A204.1 (cell line): ENCODE results near the gene HOXB5.

Experiments
- FAIRE-seq: peaks from 2 replicates; lab custom pipeline; 2012; peaks lifted over from hg19 to GRCh38; lab: Jason Lieb, UNC

HOXB5 gene

DNA sequence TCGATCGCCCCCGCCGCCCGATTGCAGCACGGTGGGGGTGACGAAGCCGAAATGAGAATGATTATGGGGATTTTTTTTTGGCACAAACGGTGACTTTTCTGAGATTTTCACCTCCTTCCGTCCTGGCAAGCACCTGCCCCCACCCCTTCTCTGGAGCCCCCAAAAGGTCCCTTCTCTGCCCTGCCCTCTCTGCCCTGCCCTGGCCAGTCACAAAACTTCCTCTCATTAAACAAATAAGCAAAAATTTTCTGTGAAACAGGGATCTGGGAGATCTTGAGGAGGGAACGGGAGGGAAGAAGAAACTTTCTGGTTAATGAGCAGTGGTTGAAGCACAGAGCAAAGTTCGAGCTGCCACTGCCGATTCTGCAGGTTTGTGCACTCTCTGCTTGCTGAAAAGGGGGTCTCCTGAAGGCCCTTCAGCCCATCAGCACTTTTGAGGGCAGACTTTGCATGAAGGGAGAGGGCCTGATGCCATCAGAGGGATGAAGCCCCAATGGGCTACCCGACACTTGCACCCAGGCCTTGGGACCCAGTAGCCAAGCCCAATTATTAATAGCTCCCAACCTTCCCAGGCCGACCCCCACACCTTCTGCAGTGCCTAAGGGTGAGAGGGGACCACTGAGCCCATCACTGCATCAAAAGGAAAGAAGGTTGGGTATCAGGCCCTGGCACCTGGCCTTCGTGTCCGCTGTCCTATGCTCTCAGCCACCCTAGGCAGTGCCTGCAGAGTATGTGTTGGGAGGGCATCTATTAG lies 22.6 kb upstream of the HOXB5 start:
- no peak for FAIRE-seq

DNA sequence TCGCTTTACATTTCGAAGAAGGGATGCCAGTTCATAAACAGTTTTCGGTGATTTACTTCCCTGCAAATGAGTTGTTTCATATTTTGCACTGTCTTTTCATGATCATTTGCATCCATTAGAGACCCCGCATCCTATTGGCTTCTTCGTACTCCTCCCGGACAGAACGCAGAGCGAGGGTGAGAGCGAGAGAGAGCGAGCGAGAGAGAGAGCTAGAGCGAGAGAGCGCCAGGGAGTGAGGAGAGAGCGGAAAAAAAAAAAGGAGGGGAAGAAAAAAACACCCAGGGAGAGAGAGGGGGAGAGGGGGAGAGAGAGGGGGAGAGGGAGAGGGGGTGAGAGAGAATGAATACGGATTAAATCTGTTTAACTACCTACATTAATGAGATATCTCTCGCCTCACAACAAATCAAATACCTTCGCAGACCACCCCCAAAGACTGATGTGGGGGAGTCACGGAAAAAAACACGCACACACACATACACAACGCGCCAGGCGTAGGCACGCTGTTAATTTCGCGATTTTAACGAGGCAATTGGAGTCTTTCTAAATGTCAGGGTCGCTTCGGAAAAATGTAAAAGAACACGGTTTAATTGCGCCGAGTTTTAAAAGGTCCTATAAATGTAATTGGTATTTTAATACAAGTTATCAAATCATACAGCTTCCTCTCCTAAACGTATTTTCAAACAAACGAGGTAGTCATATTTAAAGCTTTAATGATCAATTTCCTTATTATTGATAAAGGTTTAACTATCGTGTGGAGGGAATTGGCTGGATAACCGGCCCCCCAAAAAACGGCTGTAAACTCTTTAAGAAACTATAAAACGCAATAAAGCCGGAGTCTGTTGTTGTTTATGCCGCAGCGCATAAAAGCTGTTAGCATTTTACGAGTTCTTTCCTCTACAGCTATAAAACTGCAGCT lies 21.7 kb upstream of the HOXB5 start, which contains the start of gene HOXB8:
HOXB8 (minus strand) TSS at position 246 of the 916 bp plus-strand sequence. CDS start 588 bp downstream, outside the sequence.
- no peak for FAIRE-seq

DNA sequence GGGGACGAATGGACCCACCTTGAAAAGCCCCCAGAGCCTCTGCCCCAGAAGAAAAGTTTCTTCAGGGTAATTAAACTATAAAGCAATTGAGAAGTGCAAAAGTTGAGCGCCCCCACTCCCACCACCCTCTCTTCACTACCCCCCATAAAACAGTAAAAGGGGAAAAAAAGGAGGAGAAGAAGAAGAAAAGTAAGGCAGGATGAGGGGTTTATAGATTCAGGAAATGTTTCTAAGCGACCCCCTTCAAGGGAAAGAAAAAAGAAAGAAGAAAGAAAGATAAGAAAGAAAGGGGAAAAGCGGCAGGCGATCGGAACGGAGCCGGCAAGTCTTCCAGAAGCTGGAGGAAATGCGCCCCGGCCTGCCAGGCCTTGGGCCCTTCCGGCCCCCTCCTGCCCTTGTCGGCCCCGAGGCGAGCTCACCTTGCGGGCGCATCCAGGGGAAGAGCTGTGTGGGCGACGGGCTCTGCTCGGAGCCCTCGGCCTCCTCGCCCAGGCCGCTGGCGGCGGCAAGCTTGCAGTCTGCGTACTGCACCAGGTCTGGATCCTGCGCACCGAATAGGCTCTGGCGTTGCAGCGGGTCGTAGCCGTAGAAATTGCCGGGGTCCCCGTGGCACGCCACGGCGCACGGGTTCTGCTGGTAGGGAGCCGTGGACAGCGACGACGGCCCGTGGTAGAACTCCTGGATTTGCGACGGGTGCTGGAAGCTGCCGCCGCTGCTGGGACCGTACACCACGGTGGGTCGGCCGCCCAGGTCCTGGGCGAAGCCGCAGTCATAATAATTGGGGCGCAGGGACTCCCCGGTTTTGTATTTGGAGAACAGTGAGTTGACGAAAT lies 20.5 kb upstream of the HOXB5 start:
- no peak for FAIRE-seq

- no peak for FAIRE-seq
Measured at GRCh38 chr17:48612854-48613691, 19.5 kb upstream of the HOXB5 start.

DNA sequence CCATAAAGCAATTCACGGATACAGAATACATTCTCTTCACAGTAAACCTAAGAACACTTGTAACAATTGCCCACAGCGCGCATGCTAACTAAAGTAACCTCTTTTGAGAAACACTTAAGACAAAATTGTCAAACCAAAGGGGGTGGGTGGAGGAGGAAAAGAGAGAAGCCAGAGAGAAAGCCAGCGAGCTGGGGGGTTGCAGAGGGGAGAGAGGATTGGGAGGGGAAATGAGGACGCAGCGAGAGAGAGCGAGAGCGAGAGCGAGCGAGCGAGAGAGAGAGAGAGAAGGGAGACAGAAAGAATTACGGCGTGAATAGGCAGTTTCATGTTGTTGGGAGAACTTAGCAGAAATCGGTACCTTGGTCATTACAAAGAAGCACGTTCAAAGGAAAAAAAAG lies 18.9 kb upstream of the HOXB5 start:
- FAIRE-seq: no peak

GRCh38 chr17:48611681-48612455 lies 18.3 kb upstream of the HOXB5 start:
- no peak for FAIRE-seq

GRCh38 chr17:48611213-48611612 lies 17.6 kb upstream of the HOXB5 start:
- no peak for FAIRE-seq

GRCh38 chr17:48610282-48611211 lies 17.0 kb upstream of the HOXB5 start, which contains the start of gene HOXB7:
TSS of gene HOXB7 (minus strand) at chr17:48611017. CDS start at chr17:48610918, 99 bp downstream.
- FAIRE-seq: peak; percentile 80

DNA sequence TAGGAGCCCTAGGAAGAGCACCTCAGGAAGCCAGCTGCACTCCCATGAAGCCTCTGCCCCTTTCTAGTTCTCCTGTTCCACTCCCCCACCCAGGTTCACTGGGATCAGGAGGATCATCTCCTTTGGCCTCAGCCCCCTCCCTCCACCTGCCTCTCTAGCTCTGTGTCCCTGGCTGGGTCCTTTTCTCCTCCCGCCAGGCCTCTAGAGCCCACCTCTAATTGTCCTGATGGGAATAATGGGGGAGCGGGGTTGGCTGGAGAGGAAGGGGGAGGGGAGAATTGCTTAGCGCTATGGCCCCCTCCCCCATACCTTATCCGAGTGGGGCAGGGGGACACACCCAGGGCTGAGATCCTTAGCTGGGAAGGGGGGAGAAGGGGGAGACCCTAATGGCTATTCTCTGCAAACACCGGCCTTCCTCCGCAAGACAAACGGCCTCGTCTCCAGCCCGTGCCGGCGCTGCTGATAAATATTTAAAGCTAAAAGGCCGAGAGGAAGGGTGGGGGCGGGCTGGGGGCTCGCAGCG lies 16.2 kb upstream of the HOXB5 start:
- no peak for FAIRE-seq

- no peak for FAIRE-seq
Measured at GRCh38 chr17:48609033-48609432, 15.5 kb upstream of the HOXB5 start.

- FAIRE-seq: no peak
Measured at GRCh38 chr17:48608494-48608834, 14.9 kb upstream of the HOXB5 start.

DNA sequence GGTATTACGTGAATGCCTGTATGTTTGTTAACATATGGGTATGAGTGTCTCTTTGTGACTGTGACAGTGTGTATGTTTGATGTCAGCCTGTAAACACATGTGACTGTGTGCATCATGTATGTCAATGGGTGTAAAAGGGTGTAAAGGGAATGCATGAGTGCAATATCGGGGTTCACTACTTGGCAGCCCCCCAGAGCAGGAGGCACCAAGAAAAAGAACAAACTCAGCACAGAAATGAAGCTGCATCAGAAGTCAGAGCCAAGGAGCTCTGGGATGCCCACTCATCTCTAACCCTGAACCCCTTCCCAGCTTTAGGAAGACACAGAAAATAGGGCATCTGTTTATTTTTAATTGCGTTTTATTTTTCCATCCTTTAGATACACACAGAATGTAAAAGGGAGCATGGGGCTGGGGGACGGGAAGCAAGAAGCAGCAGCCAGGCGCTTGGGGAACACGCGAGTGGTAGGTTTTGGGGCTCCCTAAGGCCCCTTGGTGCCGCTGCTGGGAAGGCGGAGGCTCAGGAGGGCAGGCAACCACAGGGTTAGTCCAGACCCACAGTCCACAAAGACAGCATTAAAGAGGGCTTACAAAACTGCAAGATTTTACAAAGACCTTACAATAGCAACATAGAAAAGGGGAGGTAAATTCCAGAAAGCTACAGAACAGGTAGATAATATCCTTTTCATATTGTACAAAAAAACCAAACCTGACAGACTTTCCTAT lies 13.5 kb upstream of the HOXB5 start:
- no peak for FAIRE-seq

- no peak for FAIRE-seq
Measured at GRCh38 chr17:48605991-48606891, 12.7 kb upstream of the HOXB5 start.

DNA sequence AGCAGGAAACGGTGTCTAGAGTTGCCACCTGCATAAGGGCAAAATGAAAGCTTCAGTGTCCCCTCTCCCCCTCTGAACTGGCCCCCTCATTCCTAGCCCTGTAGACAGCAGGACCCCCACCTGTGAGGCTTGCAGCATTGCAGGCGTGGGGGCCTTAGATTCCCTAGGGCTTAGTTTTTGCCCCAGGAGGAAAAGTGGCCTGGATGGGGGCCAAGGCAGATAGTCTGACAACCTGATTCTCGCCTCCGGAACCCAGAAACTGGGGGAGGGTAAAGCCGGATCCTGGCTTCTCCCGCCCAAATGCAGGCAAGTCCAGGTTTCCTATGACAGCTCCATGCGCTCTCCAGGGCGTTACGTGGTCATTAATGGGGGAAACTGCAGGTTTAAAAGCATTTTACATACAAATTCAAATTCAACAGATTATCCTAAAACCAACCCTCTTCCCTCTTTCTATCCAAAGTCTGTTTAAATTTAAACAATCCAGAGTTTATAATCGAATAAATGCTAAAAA lies 11.9 kb upstream of the HOXB5 start:
- FAIRE-seq: no peak

DNA sequence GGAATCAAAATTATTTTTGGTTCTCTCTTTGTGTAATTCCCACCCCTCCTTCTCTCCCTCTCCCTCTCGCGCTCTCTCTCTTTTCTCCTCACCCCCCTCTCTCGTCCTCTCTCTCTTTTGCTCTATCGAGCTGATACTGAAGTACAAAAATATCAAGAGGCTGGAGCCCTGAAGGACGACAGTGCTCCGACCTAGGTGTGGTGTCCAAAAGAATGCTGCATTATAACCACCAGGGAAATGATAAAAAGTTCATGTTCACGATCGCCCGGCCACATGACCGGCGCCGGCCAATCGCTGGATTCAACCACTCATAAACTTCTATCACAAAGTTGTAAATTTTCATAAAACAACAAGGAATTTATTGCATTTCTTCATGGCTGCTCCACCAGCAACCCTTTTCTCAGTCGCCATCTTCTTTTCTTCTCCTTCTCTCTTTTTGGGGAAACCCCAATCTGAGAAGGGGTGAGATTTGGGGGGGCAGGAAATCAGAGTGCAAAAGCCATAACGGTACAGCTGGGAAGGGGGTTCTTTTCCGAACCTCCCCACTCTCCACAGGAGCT lies 11.3 kb upstream of the HOXB5 start, which contains the start of gene HOXB6:
HOXB6 (minus strand) TSS at position 217 of the 560 bp plus-strand sequence. CDS start 6,836 bp downstream, outside the sequence.
- FAIRE-seq: peak; percentile 94

DNA sequence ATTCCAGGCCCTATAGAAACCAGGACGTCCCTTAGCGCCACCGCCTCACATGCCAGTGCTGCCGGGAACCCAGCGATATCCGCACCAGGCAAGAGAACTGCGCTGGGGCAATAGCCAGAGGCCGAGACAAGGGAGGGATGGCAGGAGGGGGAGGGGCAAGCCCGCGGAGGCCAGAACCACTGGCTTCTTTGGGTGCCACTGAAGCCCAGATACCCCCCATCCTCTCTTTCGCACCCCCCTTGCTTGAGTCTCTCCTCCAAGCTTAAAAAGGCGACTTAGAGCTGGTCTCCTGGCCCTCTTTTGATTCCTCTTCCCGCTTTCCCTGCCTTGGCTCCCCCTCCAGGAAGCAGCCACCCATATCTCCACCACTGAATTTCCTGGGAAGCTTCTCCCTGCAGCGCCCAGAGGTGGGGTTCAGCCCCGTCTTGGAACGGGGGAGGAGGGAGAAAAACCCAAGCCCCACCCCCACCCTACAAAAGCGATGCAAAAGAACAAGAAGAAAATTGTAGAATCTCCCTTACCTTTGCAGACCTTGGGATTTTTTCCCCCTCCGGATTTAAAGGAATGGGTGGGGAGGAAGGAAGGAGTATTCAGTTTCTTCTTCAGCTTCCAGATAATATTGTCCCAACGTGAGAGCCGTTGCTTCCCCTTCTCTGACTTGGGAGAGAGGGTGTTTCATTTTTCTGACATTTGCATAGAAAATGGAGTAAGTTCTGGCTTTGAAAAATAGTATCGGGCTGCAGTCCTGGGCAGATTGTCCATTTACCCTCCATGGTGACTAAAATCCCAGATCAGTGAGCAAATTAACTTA lies 10.6 kb upstream of the HOXB5 start:
- no peak for FAIRE-seq
